IMR-90 (cell line): ENCODE data around the gene CDK8. TPM values are rescaled to one million over a fixed set of nuclear protein-coding genes. Genes with fewer than 3 reads are reported as not detected.

ENCODE experiments used
- ATAC-seq: fragments of 200-7000 bp; cut with Tn5 transposase; 2 replicates; pipeline ENCODE4 v1.9.1; 2020; ENCODE audit warnings: low read depth, mild to moderate bottlenecking, moderate library complexity
- BruUV-seq: library from RNA; stranded (reverse); fragments of 400-500 nt; replicated peaks from 2 replicates; lab custom pipeline; 2021; lab: Mats Ljungman, UMichigan
- CTCF ChIA-PET: fragments of 300-600 bp; formaldehyde crosslinking; extraction: SDS; loops from one replicate; lab custom pipeline; 2021; ENCODE audit warnings: antibody characterized with exemption; lab: Yijun Ruan, JAX
- POLR2A ChIA-PET: fragments of 300-600 bp; sonication (Branson Sonifier 250); formaldehyde crosslinking; loops from one replicate; lab custom pipeline; 2022; ENCODE audit warnings: antibody characterized with exemption; ENCODE audit not compliant: unreplicated experiment; lab: Charles Lee
- DNase-seq: peaks from one replicate; pipeline ENCODE4 v3.0.0; 2013
- H2AFZ ChIP-seq: replicated peaks from 2 replicates; pipeline ENCODE3; 2013; ENCODE audit warnings: low read length, mild to moderate bottlenecking; ENCODE audit not compliant: poor library complexity
- H2AK5ac ChIP-seq: 2 replicates; pipeline ENCODE4 v1.6.1; 2013; ENCODE audit warnings: low read depth, low read length, inconsistent platforms
- H2AK9ac ChIP-seq: replicated peaks from 2 replicates; pipeline ENCODE3; 2013; ENCODE audit warnings: mild to moderate bottlenecking, low read depth, low read length, moderate library complexity; ENCODE audit not compliant: poor library complexity
- H2BK120ac ChIP-seq: 2 replicates; pipeline ENCODE4 v1.6.1; 2013; ENCODE audit warnings: low read depth, low read length, inconsistent platforms
- H2BK15ac ChIP-seq: 3 replicates; pipeline ENCODE4 v1.6.1; 2013; ENCODE audit warnings: low read depth, low read length, inconsistent platforms
- H2BK20ac ChIP-seq: 2 replicates; pipeline ENCODE4 v1.6.1; 2013; ENCODE audit warnings: low read depth, mild to moderate bottlenecking, inconsistent platforms, low read length, moderate library complexity
- H2BK5ac ChIP-seq: 2 replicates; pipeline ENCODE4 v1.6.1; 2013; ENCODE audit warnings: mild to moderate bottlenecking, low read depth, low read length, inconsistent platforms; ENCODE audit not compliant: poor library complexity, severe bottlenecking
- H3K14ac ChIP-seq: replicated peaks from 2 replicates; pipeline ENCODE4 v1.6.1; 2013; ENCODE audit warnings: low read depth, low read length, inconsistent platforms
- H3K18ac ChIP-seq: 2 replicates; pipeline ENCODE4 v1.6.1; 2013; ENCODE audit warnings: low read depth, low read length, control low read depth
- H3K23ac ChIP-seq: 2 replicates; pipeline ENCODE4 v1.6.1; 2013; ENCODE audit warnings: low read depth, low read length, inconsistent platforms
- H3K27ac ChIP-seq: 2 replicates; pipeline ENCODE4 v1.5.1; 2013; ENCODE audit warnings: mild to moderate bottlenecking, control low read depth, low read length; ENCODE audit not compliant: insufficient read depth
- H3K27me3 ChIP-seq: 2 replicates; pipeline ENCODE4 v1.6.1; 2013; ENCODE audit warnings: low read length; ENCODE audit not compliant: control insufficient read depth, insufficient read depth
- H3K36me3 ChIP-seq: 2 replicates; pipeline ENCODE4 v1.6.1; 2013; ENCODE audit warnings: low read length, mixed read lengths; ENCODE audit not compliant: control insufficient read depth, insufficient read depth
- H3K4ac ChIP-seq: 2 replicates; pipeline ENCODE4 v1.6.1; 2013; ENCODE audit warnings: low read depth, low read length, inconsistent platforms
- H3K4me1 ChIP-seq: 2 replicates; pipeline ENCODE4 v1.6.1; 2013; ENCODE audit warnings: low read length, mixed read lengths; ENCODE audit not compliant: control insufficient read depth, insufficient read depth
- H3K4me2 ChIP-seq: 2 replicates; pipeline ENCODE4 v1.6.1; 2013; ENCODE audit warnings: low read depth, mild to moderate bottlenecking, control low read depth, low read length, moderate library complexity
- H3K4me3 ChIP-seq: 2 replicates; pipeline ENCODE4 v1.5.1; 2013; ENCODE audit warnings: low read depth, mild to moderate bottlenecking, control low read depth, low read length, moderate library complexity; ENCODE audit not compliant: insufficient read depth
- H3K56ac ChIP-seq: 2 replicates; pipeline ENCODE4 v1.6.1; 2013; ENCODE audit warnings: low read length, inconsistent platforms; ENCODE audit not compliant: insufficient read depth; ENCODE audit errors: extremely low read depth
- H3K79me1 ChIP-seq, 2 experiments: 2 replicates each; pipeline ENCODE4 v1.6.1; 2013; ENCODE audit warnings: low read length in 2 of 2, inconsistent platforms in 1 of 2, low read depth in 1 of 2
- H3K9ac ChIP-seq: 2 replicates; pipeline ENCODE4 v1.6.1; 2013; ENCODE audit warnings: low read depth, low read length, control low read depth
- H3K9me1 ChIP-seq: 2 replicates; pipeline ENCODE4 v1.6.1; 2013; ENCODE audit warnings: low read length, inconsistent platforms; ENCODE audit not compliant: insufficient read depth
- H3K9me3 ChIP-seq: 2 replicates; pipeline ENCODE4 v1.6.1; 2013; ENCODE audit warnings: low read length; ENCODE audit not compliant: control insufficient read depth, insufficient read depth
- H4K20me1 ChIP-seq: 2 replicates; pipeline ENCODE4 v1.6.1; 2013; ENCODE audit warnings: low read length, inconsistent platforms; ENCODE audit not compliant: insufficient read depth
- H4K5ac ChIP-seq: 2 replicates; pipeline ENCODE4 v1.6.1; 2013; ENCODE audit warnings: mild to moderate bottlenecking, low read depth, low read length, control low read depth
- H4K8ac ChIP-seq, 2 experiments: 2 replicates each; pipeline ENCODE4 v1.6.1; 2013; ENCODE audit warnings: low read depth in 2 of 2, low read length in 2 of 2, control low read depth in 1 of 2, inconsistent platforms in 1 of 2
- H4K91ac ChIP-seq: 2 replicates; pipeline ENCODE4 v1.6.1; 2013; ENCODE audit warnings: low read depth, low read length, inconsistent platforms; ENCODE audit not compliant: insufficient read depth
- CEBPB ChIP-seq: IDR thresholded peaks from 2 replicates; pipeline ENCODE4 v1.6.1; 2012; ENCODE audit warnings: low read depth, low read length, improper control_type of control experiment
- CHD1 ChIP-seq: IDR thresholded peaks from 2 replicates; pipeline ENCODE4 v1.6.1; 2012; ENCODE audit warnings: low read depth, low read length, improper control_type of control experiment
- FOS ChIP-seq: fragments of 150-350 bp; IDR thresholded peaks from 2 replicates; pipeline ENCODE4 v1.6.1; 2016; ENCODE audit warnings: low read depth, low read length
- MAFK ChIP-seq: IDR thresholded peaks from 2 replicates; pipeline ENCODE4 v1.6.1; 2012; ENCODE audit warnings: low read depth, low read length, improper control_type of control experiment
- NFE2L2 ChIP-seq: fragments of 150-350 bp; IDR thresholded peaks from 2 replicates; pipeline ENCODE4 v1.6.1; 2016; ENCODE audit warnings: low read depth, mild to moderate bottlenecking, low read length
- POLR2A ChIP-seq: IDR thresholded peaks from 2 replicates; pipeline ENCODE4 v1.6.1; 2012; ENCODE audit warnings: mild to moderate bottlenecking, low read depth, low read length
- RAD21 ChIP-seq: IDR thresholded peaks from 2 replicates; pipeline ENCODE4 v1.6.1; 2012; ENCODE audit warnings: low read length, improper control_type of control experiment
- RFX5 ChIP-seq: IDR thresholded peaks from 2 replicates; pipeline ENCODE4 v1.8.0; 2012; ENCODE audit warnings: low read depth, mild to moderate bottlenecking, low read length, moderate library complexity
- WGBS, 2 experiments: methylation state at CpG; one replicate each; pipeline versions ENCODE4 v1.1.5 to v1.1.7; 2013; ENCODE audit warnings: missing lambda C conversion rate in 2 of 2; ENCODE audit not compliant: insufficient read length in 1 of 2; ENCODE audit errors: extremely low coverage in 2 of 2; 5-methylcytosine and 5-hydroxymethylcytosine counted together
- dilution Hi-C: fragments of 300-500 bp; cut with HindIII; formaldehyde crosslinking; loops from one replicate; pipeline ENCODE4 v1.14.3; 2018; ENCODE audit warnings: low sequenced_read_pairs; ENCODE audit not compliant: unreplicated experiment
- in situ Hi-C: fragments of 300-500 bp; cut with MboI; formaldehyde crosslinking; loops from 3 replicates; pipeline ENCODE4 v1.14.3; 2019; ENCODE audit warnings: low sequenced_read_pairs, inconsistent platforms, mixed read lengths
- intact Hi-C: fragments of 100-400 bp; cut with micrococcal nuclease; formaldehyde crosslinking; loops from 2 replicates; pipeline ENCODE4 v1.10.0; 2022
- polyA plus RNA-seq, 3 experiments: library from polyadenylated mRNA; depleted of rRNA; stranded (reverse); fragments of >200 nt; gene quantifications; 2 replicates each; pipeline ENCODE4 v1.2.3, GENCODE V29; 2012; ENCODE audit warnings: low replicate concordance in 1 of 3
- total RNA-seq: library from RNA; depleted of rRNA; stranded (reverse); fragments of >200 nt; gene quantifications from 2 replicates; pipeline ENCODE4 v1.2.3, GENCODE V29; 2012
- TF ChIP-seq, protein P1 (sequence below): conservative IDR thresholded peaks from 2 replicates; pipeline ENCODE4 v1.5.1; 2012; ENCODE audit warnings: mild to moderate bottlenecking, low read depth, low read length, improper control_type of control experiment
- TF ChIP-seq, protein P2 (sequence below): fragments of 150-350 bp; IDR thresholded peaks from 2 replicates; pipeline ENCODE4 v1.6.1; 2016; ENCODE audit warnings: low read depth, mild to moderate bottlenecking, low read length, moderate library complexity, borderline replicate concordance

CDK8 gene
- total and polyA plus RNA-seq, 2 of the 4 experiments (the other 2 are of a cell fraction), result 15.4 to 19.0 TPM

DNA sequence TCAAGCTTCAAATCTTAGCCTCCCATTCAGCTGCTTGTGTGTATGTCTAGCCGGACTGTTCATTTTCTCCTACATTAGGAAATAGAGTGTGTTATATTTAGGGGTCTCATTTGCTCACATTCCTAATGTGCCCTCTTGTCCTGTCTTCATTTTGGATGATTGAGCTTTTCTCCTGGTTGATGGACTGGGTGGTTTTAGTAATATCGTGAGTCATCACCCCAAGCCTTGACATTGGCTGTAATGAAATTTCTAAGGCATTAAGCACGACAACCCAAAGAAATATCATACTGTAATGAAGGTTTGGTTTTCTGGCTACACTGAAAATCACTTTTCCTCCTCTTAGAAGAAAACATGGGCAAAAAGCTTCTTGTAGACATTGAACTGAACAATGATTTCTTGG is 192.8 kb downstream of the CDK8 start:
- H3K56ac ChIP-seq, result no peak overlapping the region
- in situ Hi-C loops (no loop called here), intact Hi-C loops (no loop called here), dilution Hi-C loops (no loop called here)
- H2AK9ac ChIP-seq, result no peak overlapping the region
- H2BK120ac ChIP-seq, result no peak overlapping the region
- ChIA-PET POLR2A (no interaction called here), CTCF (no interaction called here)
- no peaks in the 10 kb centered on the region for H3K79me1 ChIP-seq
- no peaks in the 10 kb centered on the region for H3K36me3 ChIP-seq
- no peak overlapping the region for H3K4ac ChIP-seq
- peaks cover 4% of the 10 kb centered on the region; the same call in 1 of the 2 replicates for H3K27me3 ChIP-seq
- H2AFZ ChIP-seq, result no peak overlapping the region
- DNase-seq (no peak), ATAC-seq (no peak)
- no peak overlapping the region for H2BK15ac ChIP-seq
- no peak overlapping the region for H3K14ac ChIP-seq
- BruUV-seq, result no TSS peak
- no peak overlapping the region for H3K4me3 ChIP-seq
- H3K4me1 ChIP-seq, result peaks cover 6% of the 10 kb centered on the region
- H4K20me1 ChIP-seq, result no peaks in the 10 kb centered on the region
- H4K8ac ChIP-seq, result no peak overlapping the region
- no CpG with 5 or more reads among the region's 3 CpGs for WGBS, 2 experiments
- no peak for TF ChIP-seq RAD21
- no peak for TF ChIP-seq FOS
- TF ChIP-seq POLR2A, result no peak
- TF ChIP-seq CHD1, result no peak
- no peak for TF ChIP-seq NFE2L2
- no peak for TF ChIP-seq CEBPB
- TF ChIP-seq, protein P1, sequence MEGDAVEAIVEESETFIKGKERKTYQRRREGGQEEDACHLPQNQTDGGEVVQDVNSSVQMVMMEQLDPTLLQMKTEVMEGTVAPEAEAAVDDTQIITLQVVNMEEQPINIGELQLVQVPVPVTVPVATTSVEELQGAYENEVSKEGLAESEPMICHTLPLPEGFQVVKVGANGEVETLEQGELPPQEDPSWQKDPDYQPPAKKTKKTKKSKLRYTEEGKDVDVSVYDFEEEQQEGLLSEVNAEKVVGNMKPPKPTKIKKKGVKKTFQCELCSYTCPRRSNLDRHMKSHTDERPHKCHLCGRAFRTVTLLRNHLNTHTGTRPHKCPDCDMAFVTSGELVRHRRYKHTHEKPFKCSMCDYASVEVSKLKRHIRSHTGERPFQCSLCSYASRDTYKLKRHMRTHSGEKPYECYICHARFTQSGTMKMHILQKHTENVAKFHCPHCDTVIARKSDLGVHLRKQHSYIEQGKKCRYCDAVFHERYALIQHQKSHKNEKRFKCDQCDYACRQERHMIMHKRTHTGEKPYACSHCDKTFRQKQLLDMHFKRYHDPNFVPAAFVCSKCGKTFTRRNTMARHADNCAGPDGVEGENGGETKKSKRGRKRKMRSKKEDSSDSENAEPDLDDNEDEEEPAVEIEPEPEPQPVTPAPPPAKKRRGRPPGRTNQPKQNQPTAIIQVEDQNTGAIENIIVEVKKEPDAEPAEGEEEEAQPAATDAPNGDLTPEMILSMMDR, result no peak
- TF ChIP-seq, protein P2, sequence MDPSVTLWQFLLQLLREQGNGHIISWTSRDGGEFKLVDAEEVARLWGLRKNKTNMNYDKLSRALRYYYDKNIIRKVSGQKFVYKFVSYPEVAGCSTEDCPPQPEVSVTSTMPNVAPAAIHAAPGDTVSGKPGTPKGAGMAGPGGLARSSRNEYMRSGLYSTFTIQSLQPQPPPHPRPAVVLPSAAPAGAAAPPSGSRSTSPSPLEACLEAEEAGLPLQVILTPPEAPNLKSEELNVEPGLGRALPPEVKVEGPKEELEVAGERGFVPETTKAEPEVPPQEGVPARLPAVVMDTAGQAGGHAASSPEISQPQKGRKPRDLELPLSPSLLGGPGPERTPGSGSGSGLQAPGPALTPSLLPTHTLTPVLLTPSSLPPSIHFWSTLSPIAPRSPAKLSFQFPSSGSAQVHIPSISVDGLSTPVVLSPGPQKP, result no peak
- no peak for TF ChIP-seq MAFK
- TF ChIP-seq RFX5, result no peak
- no peak overlapping the region for H2BK5ac ChIP-seq
- H2AK5ac ChIP-seq, result no peak overlapping the region
- H4K91ac ChIP-seq, result no peak overlapping the region
- H3K4me2 ChIP-seq, result no peak overlapping the region
- H3K9ac ChIP-seq, result no peak overlapping the region
- no peak overlapping the region for H3K27ac ChIP-seq
- no peak overlapping the region; the same call in 1 of the 2 replicates for H3K23ac ChIP-seq
- no peak overlapping the region for H4K5ac ChIP-seq
- no peak overlapping the region for H3K18ac ChIP-seq
- H2BK20ac ChIP-seq, result no peak overlapping the region
- H3K9me3 ChIP-seq, result peaks cover 9% of the 10 kb centered on the region
- no peaks in the 10 kb centered on the region for H3K9me1 ChIP-seq
